ENCODE data around the gene FAM200C. TPM values are rescaled to one million over a fixed set of nuclear protein-coding genes. Genes with fewer than 3 reads are reported as not detected.

The FAM200C gene
- total RNA-seq, 3 donors from 2014 or later (not counting 1 experiment from before 2014, with no cell fraction given): 0.28 to 0.57 (median 0.33) TPM

DNA sequence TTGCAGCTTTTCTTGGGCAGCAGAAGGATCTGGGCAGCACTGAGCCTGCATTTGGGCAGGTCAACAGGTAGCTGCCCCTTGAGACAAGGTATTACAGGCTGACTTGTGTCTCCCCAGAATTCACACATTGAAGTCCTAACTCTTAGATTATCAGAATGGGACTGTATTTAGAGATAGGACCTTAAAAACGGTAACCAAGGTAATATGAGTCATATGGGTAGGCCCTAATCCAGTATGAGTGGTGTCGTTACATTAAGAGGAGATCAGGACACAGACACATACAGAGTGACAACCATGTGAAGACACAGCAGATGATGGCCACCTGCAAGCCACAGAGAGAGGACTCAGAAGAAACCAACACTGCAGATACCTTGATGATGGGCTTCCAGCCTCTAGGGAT lies 32.6 kb downstream of the FAM200C start:
- Histone ChIP-seq H3K4me1 (ENCODE audit: control insufficient read depth, insufficient read depth, low read length) (peaks cover 7% of the 10 kb centered on the region), H3K27ac (ENCODE audit: low read length) (no peak overlapping the region), H3K27me3 (ENCODE audit: control insufficient read depth, insufficient read depth, low read length) (peaks cover 18% of the 10 kb centered on the region), H3K36me3 (ENCODE audit: control insufficient read depth, insufficient read depth, low read length) (no peaks in the 10 kb centered on the region), H3K4me3 (ENCODE audit: low read length) (no peak overlapping the region), H3K9me3 (ENCODE audit: control insufficient read depth, insufficient read depth, low read length) (no peaks in the 10 kb centered on the region)
- Mint-ChIP-seq H3K27ac (no peak overlapping the region), H3K36me3 (no peaks in the 10 kb centered on the region), H3K4me3 (no peak overlapping the region), H3K4me1 (peaks cover 8 to 9% of the 10 kb centered on the region in 2 donors), H3K9me3 (no peaks in the 10 kb centered on the region), H3K27me3 (ENCODE audit: low read depth in 2 of 2) (peaks cover 43 to 52% of the 10 kb centered on the region in 2 donors)
- TF ChIP-seq, protein P1, sequence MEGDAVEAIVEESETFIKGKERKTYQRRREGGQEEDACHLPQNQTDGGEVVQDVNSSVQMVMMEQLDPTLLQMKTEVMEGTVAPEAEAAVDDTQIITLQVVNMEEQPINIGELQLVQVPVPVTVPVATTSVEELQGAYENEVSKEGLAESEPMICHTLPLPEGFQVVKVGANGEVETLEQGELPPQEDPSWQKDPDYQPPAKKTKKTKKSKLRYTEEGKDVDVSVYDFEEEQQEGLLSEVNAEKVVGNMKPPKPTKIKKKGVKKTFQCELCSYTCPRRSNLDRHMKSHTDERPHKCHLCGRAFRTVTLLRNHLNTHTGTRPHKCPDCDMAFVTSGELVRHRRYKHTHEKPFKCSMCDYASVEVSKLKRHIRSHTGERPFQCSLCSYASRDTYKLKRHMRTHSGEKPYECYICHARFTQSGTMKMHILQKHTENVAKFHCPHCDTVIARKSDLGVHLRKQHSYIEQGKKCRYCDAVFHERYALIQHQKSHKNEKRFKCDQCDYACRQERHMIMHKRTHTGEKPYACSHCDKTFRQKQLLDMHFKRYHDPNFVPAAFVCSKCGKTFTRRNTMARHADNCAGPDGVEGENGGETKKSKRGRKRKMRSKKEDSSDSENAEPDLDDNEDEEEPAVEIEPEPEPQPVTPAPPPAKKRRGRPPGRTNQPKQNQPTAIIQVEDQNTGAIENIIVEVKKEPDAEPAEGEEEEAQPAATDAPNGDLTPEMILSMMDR (IDR thresholded peaks at IDR 0.05): no peak
- DNase-seq (no peak), ATAC-seq (no peak)
- intact Hi-C loops (cut with micrococcal nuclease): no loop called here
- WGBS (ENCODE audit: insufficient coverage): 63% methylated on average over 2 of the region's 2 CpGs

DNA sequence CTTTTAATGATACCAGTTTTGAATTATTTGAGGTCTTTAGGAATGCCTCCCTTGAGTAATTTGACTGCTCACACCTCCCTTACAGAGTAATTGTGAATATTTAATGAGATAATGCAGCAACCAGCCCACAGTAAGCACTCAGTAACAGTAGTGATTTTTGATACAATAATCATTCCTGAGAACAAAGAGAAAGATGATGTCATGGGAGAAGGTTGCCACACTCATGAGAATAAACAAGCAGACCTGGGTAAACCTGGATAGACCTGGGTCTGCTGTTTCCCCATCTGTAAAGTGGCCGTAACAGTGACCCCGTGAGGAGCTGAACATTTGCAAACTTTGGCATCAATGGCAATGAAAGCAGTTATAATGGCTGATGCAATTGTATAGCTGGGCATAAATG lies 33.6 kb downstream of the FAM200C start:
- DNase-seq: no peak
- intact Hi-C loops (cut with micrococcal nuclease): no loop called here
- H3K36me3 Mint-ChIP-seq: no peaks in the 10 kb centered on the region
- no peak overlapping the region for H3K27ac Mint-ChIP-seq
- 90% methylated on average over 2 of the region's 2 CpGs for WGBS (ENCODE audit: insufficient coverage)
- Histone ChIP-seq H3K27ac (ENCODE audit: low read length) (no peak overlapping the region), H3K9me3 (ENCODE audit: control insufficient read depth, insufficient read depth, low read length) (no peaks in the 10 kb centered on the region), H3K4me1 (ENCODE audit: control insufficient read depth, insufficient read depth, low read length) (peaks cover 7% of the 10 kb centered on the region), H3K4me3 (ENCODE audit: low read length) (no peak overlapping the region), H3K27me3 (ENCODE audit: control insufficient read depth, insufficient read depth, low read length) (peaks cover 15% of the 10 kb centered on the region), H3K36me3 (ENCODE audit: control insufficient read depth, insufficient read depth, low read length) (no peaks in the 10 kb centered on the region)
- H3K4me1 Mint-ChIP-seq: peaks cover 8 to 9% of the 10 kb centered on the region in 2 donors
- H3K9me3 Mint-ChIP-seq: no peaks in the 10 kb centered on the region
- peaks cover 37 to 42% of the 10 kb centered on the region in 2 donors for H3K27me3 Mint-ChIP-seq (ENCODE audit: low read depth in 2 of 2)
- H3K4me3 Mint-ChIP-seq: no peak overlapping the region
- ATAC-seq: no peak
- TF ChIP-seq, protein P1 (IDR thresholded peaks at IDR 0.05): no peak

DNA sequence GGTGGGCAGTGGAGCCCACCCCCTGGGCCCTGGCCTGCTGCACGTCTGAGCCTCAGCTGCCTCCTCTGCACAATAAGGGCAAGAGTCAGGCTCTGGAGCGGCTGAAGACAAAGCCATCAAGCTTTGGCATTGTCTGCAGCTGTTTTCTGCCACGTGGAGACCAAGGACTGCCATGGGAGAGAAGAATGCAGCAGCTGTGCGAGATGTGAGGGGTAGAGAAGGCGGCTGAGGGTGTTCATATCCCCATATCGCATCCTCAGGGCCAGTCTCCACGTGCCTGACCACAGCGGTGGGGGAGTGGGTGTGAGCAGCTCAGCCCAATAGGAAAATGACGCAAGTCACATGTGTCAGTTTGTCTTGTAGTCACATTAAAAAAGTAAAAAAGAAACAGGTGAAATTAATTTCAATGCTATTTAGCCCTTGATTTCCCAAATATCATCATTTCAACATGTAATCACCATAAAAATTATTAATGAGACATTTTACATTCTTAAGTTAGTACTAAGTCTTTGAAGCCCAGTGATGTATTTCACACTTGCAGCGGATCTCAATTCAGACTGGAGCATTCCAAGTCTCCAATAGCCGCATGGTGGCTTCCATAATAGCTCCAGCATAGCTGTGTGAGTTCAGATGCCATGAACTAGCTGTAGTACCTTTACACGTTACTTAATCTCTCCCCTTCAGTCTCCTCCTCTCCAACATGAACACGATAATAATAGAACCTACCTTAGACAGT lies 36.0 kb downstream of the FAM200C start:
- intact Hi-C loops (cut with micrococcal nuclease): no loop called here
- TF ChIP-seq, protein P1 (IDR thresholded peaks at IDR 0.05): no peak
- Histone ChIP-seq H3K27ac (ENCODE audit: low read length) (no peak overlapping the region), H3K4me3 (ENCODE audit: low read length) (no peak overlapping the region), H3K4me1 (ENCODE audit: control insufficient read depth, insufficient read depth, low read length) (no peaks in the 10 kb centered on the region), H3K9me3 (ENCODE audit: control insufficient read depth, insufficient read depth, low read length) (no peaks in the 10 kb centered on the region), H3K36me3 (ENCODE audit: control insufficient read depth, insufficient read depth, low read length) (no peaks in the 10 kb centered on the region), H3K27me3 (ENCODE audit: control insufficient read depth, insufficient read depth, low read length) (no peaks in the 10 kb centered on the region)
- Mint-ChIP-seq H3K27me3 (ENCODE audit: low read depth in 2 of 2) (peaks cover 16 to 25% of the 10 kb centered on the region in 2 donors), H3K36me3 (no peaks in the 10 kb centered on the region), H3K4me3 (no peak overlapping the region), H3K4me1 (peaks cover 0 to 5% of the 10 kb centered on the region in 2 donors), H3K27ac (no peak overlapping the region), H3K9me3 (no peaks in the 10 kb centered on the region)
- WGBS (ENCODE audit: insufficient coverage): 90% methylated on average over 11 of the region's 13 CpGs
- ATAC-seq: no peak
- no peak for DNase-seq

DNA sequence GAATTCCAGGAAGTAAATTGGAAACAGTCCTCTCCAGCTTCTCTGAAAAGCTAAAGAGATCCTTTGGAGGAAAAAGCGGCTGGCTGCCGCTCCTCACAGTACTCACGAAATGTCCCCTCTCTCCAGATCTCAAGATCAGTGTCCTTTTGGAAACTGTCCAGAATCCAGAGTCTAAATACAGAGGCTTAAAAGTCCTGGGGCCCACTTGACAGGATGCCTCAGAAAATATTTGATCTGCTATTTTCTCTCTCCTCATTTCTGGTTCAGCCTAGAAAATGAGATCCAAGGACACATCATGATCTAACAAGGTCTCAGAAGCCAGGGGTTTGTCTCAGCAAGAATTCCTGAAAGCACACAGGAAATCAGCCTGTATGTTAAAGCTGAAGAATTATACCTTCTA lies 36.6 kb downstream of the FAM200C start:
- WGBS (ENCODE audit: insufficient coverage): 93% methylated on average over 3 of the region's 3 CpGs
- no peaks in the 10 kb centered on the region for H3K36me3 ChIP-seq (ENCODE audit: control insufficient read depth, insufficient read depth, low read length)
- TF ChIP-seq, protein P1 (IDR thresholded peaks at IDR 0.05): no peak
- no peaks in the 10 kb centered on the region for H3K9me3 ChIP-seq (ENCODE audit: control insufficient read depth, insufficient read depth, low read length)
- peaks cover 0 to 5% of the 10 kb centered on the region in 2 donors for H3K4me1 Mint-ChIP-seq
- no peak overlapping the region for H3K4me3 ChIP-seq (ENCODE audit: low read length)
- no peaks in the 10 kb centered on the region for H3K4me1 ChIP-seq (ENCODE audit: control insufficient read depth, insufficient read depth, low read length)
- H3K27me3 ChIP-seq (ENCODE audit: control insufficient read depth, insufficient read depth, low read length): no peaks in the 10 kb centered on the region
- DNase-seq: no peak
- H3K4me3 Mint-ChIP-seq: no peak overlapping the region
- H3K27me3 Mint-ChIP-seq (ENCODE audit: low read depth in 2 of 2): peaks cover 10 to 19% of the 10 kb centered on the region in 2 donors
- H3K27ac ChIP-seq (ENCODE audit: low read length): no peak overlapping the region
- no peaks in the 10 kb centered on the region for H3K9me3 Mint-ChIP-seq
- H3K27ac Mint-ChIP-seq: no peak overlapping the region
- H3K36me3 Mint-ChIP-seq: no peaks in the 10 kb centered on the region
- intact Hi-C loops (cut with micrococcal nuclease): no loop called here
- no peak for ATAC-seq
